HG03196 (cell line): ENCODE data around the gene CCL14.
"Not testable (repeated sequence)": the region's sequence is repeated elsewhere in the genome, so short reads cannot be mapped to it uniquely, and the experiment has no call there.

Experiments used
- ATAC-seq: cut with Tn5 transposase; IDR thresholded peaks from one replicate; pipeline ENCODE4 v1.9.1; 2021; ENCODE audit not compliant: unreplicated experiment

The CCL14 gene

DNA sequence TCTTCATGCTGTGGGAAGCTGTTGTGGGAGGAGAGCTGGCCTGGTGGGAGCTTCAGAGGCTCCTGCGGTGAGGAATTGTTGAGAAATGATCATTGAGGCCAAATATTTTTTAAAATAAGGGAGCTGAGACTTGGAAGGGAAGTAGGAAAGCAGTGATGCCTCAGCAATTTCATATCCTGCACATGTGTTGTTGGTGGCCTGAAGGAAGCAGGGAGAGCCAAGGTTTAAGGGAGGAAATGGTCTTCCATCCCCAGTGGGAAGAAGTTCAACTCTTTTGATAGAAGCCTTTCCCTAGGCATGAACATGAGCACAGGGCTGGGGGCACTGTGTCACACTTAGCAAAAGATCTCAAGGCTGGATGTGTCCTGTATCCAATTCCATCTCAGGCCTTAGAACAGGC is at the start of gene CCL14:
CCL14 (minus strand) TSS at position 87 of the 400 bp plus-strand sequence; CDS start at position 7, 80 bp downstream.
- no peak for ATAC-seq

DNA sequence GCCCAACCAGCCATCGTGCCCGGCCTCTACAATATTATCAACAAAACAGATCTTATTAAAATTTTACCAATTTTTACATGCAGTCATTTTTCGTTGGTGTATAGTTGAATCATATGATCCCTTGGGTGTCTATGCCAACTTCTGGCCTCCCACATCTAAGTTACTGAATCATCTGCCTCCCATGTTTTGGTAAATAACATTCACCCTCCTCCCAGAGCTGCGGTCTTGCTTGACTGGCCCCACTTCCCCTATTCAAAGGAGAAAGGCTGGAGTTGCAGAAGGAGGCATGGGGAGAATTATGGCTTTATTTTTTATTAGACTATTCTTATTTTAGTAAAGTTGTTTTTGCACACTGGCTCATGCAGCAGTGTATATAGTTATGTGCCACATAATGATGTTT is 49.7 kb upstream of the CCL14 start:
- no peak for ATAC-seq

DNA sequence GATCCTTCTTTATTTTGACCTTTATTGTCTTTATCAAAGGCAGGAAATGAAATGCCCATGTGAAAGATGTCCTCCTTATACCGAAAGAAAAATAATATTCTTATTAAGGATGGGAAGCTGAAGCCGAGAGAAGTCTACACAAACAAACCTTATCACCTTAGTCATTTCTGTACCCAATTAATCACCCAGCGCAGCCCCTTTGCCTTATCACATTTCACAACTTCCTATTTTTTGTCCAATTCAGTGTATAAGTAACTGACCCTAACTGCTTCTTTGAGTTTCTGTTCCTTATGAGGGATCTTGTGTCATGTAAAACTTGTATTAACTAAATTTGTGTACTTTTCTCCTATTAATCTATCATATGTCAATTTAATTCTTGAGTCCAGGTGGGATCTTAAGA is 47.6 kb upstream of the CCL14 start:
- ATAC-seq, result no peak

DNA sequence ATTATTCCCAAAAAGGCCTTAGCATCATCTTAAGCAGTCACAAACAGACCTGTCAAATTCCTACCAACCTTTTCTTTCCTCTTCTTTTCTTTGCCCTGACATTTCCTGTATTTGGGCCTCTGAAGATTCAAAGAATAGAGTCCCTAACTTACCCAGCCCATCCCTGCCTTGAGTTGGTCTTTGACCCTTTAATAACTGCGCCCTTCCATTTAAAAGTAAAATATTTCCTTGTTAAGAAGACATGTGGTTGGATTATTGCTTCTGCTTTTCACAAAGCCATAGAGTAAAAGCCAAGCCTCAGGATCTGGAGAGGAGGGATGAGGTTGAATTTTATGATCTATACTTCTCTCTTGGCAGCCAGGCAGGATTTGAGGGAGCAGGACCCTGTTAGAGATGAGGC is 44.4 kb upstream of the CCL14 start:
- no peak for ATAC-seq

DNA sequence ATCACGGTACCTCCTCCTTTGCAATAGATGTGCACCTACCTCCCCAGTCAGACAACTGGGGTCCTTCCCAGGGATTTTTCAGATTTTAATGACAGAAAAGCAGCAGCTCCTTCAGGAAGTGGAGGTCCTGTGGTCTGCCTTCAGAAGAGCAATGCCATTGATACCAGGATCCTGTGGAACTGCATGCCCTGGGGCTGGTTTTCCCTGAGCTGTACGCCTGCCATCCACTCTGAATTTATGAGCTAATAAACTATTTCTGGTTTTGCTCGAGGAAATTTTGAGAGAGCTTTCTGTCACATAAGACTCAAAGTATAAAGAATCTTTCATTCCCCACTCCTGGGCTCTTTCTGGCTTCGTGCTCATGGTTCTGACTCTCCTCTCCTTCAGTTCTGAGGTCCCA is 41.2 kb upstream of the CCL14 start:
- no peak for ATAC-seq

DNA sequence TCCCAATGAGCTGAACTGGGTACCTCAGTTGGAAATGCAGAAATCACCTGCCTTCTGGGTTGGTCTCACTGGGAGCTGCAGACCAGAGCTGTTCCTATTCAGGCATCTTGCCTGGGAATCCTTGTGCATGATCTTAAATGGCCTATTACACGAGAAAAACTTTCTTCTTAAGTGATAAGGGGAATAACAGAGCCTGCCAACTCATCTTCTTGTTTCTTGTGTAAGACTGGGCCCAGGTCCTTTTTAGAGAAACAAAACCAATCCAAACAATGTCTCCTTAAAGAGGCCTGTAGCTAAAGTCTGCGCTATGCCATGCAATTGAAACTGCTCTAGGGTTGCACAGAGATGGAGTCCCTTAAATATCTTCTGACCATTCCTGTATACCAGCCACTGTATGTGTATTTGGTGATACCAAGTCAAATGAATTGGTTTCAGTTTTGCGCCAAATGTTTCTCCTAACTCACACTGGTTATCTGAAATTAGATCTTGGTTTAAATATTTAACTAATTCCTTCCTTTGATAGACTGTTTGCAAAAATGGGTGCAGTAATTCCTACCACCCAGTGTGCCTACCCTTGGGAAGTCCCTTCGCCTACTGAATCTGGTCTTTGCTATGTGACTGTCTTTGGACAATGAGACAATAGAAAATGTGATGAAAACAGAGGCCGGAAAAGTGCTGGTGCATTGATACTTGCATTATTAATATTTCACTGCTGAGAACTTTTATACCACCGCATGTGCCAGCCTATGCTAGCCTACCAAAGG is 37.8 kb upstream of the CCL14 start:
- ATAC-seq, result no peak

DNA sequence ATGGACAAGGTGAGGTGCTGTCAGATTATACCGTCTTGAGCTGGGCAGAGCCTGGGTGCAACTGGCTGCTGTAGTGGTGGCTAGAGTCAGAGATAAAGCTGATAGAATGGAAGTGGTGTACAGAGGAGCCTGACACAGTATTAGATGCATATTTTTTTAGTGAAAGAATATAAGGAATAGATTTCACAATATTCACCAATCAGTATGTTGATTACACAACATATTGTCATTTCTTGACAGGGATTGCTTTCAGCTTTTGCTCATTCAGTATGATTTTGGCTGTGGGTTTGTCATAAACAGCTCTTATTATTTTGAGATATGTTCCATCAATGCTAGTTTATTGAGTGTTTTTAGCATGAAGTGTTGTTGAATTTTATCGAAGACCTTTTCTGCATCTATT is 32.9 kb upstream of the CCL14 start:
- ATAC-seq, result no peak

DNA sequence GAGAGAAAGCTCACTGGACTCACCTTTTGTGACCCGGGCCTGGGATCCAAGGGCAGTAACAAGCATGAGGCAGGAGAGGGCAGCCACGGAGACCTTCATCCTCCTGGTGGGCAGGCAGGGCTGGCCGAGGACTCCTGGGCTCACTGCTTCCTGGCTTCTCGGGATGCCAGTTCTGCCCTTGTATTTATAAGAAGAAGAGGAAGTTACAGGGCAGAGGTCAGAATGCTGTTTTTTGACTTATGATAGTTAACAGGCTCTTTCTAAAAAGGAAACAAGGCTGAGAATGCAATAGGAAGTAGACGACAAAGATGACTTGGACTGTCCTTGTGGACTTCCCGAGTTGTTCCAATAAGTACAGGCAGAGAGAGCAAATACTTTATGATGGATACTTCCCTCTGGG is 31.3 kb upstream of the CCL14 start, which contains the start of gene CCL23:
CCL23 (minus strand) TSS at position 174 of the 400 bp plus-strand sequence; CDS start at position 99, 75 bp downstream.
- ATAC-seq, result no peak

DNA sequence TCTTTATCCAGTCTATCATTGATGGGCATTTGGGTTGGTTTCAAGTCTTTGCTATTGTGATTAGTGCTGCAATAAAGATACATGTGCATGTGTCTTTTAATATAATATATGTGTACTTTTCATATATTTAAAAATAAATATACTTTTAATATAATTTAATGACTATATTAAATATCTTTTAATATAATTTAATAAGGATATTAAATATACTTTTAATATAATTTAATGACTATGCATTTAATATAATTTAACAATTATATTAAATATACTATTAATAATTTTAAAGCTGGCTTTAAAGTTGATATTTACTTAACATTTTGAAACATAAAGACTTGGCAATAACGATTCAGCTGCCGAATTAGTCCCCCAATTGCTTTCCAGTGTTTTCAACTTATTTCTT is 30.0 kb upstream of the CCL14 start:
- no peak for ATAC-seq

DNA sequence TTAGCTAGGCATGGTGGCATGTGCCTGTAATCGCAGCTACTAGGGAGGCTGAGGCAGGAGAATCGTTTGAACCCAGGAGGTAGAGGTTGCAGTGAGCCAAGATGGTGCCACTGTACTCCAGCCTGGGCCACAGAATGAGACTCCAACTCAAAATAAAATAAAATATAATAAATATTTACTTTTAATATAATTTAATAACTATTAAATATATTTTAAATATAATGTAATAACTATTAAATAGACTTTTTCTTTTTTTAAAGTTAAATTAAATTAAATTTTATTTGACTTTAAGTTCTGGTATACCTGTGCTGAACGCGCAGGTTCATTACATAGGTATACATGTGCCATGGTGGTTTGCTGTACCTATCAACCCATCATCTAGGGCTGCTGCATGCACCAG is 29.4 kb upstream of the CCL14 start:
- not testable (repeated sequence) for ATAC-seq

DNA sequence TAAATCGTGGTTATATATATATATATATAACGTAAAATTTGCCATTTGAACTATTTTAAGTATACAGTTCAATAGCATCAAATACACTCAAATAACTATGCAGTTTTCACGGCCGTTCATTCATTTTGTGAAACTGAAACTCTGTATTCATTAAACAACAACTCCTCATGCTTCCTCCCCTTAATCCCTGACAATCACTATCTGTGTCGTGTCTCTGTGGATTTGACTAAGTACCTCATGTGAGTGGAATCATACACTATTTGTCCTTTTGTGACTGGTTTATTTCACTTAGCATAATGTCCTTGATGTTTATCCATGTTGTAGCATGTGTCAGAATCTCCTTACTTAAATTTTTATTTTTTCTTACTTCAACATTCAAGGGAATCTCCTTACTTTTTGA is 28.4 kb upstream of the CCL14 start:
- no peak for ATAC-seq

DNA sequence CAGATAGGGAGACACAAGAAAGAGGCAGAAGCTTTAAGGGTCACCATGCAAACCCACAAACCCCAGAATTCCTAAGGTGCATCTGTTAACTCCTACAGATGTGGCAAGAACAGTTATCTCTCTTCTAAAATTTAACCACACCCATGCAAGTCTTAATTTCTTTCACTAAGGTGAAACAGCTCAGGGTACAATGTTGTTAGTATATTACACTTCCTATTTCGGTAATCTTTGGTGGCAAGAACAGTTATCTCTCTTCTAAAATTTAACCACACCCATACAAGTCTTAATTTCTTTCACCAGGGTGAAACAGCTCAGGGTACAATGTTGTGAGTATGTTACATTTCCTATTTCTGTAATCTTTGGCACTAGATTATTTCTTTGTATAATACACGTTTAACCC is 24.7 kb upstream of the CCL14 start:
- no peak for ATAC-seq

DNA sequence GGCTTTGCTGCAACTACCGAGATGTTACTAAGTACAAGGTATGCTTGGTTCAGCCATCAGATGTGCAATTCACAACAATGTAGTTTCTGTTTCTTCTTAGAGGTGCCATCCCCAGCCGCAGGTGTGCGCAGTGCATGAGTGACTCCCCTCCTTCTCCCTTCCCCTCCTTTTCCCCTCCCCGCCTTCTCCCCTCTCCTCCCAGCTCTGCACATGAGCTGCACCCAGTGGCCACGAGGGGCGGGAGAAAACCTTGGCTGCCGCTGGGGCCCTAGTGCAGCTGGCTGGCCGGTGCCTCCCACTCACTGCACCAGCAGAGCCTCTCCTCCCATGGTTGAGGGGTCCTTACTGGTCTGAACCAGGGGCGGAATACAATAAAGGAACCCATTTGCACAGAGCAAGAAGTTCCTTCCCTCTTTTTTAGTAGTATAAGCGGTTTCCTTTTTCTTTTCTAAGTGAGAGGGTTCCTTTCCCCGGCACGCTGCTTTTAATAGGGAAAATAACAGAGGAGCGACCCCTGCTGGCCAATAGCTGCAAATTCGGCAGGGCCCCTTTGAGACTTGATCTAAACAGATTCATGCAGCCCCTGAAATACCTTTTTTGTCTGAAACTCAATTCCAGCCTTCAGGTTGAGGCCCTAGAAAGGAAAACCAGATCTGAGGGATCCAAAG is 22.6 kb upstream of the CCL14 start:
- ATAC-seq, result no peak

DNA sequence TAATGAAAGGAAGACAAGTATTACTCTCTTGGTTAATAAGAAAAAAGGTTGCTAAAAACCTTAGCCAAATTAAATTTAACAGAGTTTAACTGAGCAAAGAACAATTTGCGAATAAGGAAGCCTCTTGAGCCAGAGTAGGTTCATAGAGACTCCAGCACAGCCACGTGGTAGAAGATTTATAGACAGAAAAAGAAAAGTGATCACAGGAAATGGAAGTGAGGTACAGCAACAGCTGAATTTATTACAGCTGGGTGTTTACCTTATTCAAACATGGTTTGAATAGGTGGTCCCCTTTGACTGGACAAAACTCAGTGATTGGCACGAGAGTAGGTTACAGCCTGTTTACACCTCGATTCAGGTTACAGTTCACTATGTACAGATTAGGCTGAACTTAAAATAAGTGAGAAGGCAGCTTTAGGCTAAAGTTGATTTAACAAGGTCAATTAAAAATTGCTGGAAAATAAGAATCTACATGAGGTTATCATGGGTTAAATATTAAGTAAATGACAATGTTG is 18.1 kb upstream of the CCL14 start:
- no peak for ATAC-seq

DNA sequence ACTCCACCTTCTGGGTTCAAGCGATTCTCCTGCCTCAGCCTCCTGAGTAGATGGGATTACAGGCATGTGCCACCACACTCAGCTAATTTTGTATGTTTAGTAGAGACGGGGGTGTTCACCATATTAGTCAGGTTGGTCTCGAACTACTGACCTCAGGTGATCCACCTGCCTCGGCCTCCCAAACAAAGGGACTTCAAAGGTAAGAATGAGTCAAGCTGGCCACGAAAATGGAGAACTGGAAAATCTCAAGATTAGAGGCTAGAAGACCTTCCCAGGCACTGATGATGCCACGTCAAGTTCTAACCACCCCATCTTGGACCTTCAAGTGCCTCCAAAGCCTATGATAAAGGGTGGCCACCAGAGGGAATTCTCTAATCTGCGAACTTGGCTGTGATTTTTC is 16.1 kb upstream of the CCL14 start:
- ATAC-seq, result no peak

DNA sequence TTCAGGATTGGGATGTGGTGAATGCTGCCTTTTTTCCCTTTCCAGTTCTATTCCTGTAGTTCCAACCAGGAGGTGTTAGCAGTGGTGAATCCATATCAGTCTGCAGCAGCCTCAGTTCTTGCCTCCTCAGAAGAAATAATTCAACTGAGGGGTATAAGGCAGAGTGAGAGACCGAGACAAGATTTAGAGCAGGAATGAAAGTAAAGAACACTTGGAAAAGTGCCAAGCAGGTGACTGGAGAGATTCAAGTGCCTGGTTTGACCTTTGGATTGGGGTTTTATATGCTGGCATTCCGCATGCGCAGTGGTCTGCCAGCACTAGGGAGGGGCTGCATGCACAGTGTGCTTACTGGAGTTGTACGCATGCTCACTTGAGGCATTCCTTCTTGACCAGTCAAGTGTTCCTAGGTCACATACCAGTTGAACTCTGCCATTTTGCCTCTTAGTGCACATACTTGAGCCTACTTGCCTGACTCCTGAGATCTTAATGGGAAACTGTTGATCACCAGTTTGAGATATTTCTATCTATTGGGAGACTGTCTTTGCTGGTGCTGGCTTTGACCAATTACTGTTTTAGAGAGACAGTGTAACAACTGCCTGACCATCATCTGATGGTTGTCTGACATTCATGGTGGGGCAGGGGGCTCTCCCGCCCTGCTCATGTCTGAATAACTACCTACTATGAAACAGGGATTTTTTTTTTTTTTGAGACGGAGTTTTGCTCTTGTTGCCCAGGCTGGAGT is 15.5 kb upstream of the CCL14 start:
- no peak for ATAC-seq

DNA sequence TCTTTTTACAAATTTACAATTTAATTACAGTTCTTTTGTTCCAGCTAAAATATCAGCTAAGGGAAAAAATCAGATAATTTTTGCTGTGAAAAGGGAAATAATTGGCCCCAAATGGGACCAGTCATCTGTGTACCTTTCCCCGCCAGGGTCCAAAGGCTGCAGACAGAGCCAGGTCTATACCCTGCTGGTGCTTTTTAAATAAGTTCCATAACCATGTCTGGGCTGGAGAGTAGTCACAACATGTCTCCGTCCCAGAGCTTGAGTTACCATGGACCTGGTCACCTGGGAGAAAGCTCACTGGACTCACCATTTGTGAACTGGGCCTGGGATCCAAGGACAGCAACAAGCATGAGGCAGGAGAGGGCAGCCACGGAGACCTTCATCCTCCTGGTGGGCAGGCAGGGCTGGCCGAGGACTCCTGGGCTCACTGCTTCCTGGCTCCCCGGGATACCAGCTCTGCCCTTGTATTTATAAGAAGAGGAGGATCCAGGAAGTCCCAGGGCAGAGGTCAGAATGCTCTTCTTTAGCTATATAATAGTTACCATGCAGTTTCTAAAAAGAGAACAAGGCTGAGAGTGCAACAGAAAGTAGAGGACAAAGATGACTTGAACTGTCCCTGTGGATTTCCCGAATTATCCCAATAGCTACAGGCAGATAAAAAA is 14.7 kb upstream of the CCL14 start, which contains the start of gene CCL15:
CCL15 (minus strand) TSS at position 444 of the 662 bp plus-strand sequence; CDS start at position 383, 61 bp downstream.
- ATAC-seq, result no peak

DNA sequence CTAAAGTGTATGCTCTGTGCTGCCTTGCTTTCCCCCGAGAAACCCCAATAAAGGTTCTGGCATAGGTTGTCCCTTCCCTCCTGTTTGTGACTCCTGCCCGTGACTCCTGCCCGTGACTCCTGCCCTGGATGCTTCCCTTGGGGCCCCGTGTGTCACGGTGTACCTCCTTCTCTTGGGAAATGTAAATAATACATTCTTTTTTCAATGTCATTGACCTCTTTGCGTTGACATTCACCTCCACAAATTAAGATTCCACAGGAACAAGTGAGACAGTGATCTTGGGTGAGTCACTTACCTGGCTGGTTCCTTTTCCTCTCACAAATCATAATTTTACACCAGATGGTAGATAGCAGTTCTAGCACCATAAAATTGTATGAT is 14.2 kb upstream of the CCL14 start:
- ATAC-seq, result no peak

DNA sequence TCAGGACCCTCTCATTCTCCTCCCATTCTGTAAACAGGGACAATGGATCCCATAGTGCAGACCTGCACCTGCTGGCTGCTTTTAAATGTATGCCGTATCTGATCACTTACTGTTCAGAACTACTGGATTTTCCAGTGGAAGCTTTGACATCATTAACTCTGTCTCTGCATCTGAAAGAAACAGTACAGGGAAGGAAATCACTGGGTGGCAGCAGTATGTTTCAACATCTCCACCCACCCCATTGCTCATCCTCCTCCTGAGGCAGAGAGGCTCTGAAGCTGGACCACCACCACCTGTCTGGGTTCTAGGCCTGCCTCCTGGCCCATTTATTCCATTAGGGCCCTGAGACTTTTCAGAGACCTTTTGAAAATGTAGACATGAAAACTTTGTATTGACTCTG is 12.2 kb upstream of the CCL14 start:
- no peak for ATAC-seq

DNA sequence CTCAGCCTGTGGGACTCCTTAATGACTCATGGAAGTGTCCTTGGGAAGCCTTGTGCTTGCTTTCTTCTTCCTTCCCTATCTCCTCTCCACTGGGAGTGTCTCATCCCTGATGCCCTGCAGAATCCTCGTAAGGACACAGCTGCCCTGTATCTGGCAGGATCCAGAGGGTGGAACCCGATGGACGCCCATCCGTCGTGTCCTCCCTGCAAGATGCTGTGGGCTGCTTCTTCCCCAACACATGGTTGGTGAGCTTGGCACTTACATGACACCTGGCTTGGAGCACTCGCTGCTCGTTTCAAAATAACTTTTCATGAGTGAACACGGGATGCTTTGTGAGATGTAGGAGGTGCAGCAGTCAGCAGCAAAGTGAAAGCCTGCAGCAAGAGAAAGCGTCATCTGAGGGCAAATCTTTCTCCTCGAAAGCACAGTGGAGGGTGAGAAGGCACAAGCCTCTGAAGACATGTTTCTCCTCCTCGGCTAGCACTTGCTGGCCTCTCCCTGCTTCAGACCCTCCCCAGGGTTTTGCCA is 11.6 kb upstream of the CCL14 start:
- no peak for ATAC-seq

DNA sequence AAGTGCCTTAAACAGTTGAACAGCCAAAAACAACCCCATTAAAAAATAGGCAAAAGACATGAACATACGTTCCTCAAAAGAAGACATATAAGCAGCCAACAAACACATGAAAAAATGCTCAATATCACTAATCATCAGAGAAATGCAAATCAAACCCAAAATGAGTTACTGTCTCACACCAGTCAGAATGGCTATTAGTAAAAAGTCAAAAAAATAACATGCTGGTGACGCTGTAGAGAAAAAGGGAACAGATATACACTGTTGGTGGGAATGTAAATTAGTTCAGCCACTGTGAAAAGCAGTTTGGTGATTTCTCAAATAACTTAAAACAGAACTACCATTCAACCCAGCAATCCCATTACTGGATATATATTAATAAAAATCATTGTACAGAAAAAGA is 8.8 kb upstream of the CCL14 start:
- not testable (repeated sequence) for ATAC-seq
